GM19328 (cell line): Measurements from ENCODE around the gene MAIP1.

Experiments used
- ATAC-seq: cut with Tn5 transposase; IDR thresholded peaks from one replicate; pipeline ENCODE4 v1.9.1; 2021; ENCODE audit warnings: mild to moderate bottlenecking, moderate library complexity; ENCODE audit not compliant: unreplicated experiment

MAIP1 gene

GRCh38 chr2:199946836-199947235 lies 8.5 kb upstream of the MAIP1 start:
- no peak for ATAC-seq

- no peak for ATAC-seq
Measured at GRCh38 chr2:199950396-199950795, 5.0 kb upstream of the MAIP1 start.

GRCh38 chr2:199951023-199951422 lies 4.4 kb upstream of the MAIP1 start:
- ATAC-seq, result no peak

- ATAC-seq, result peak; percentile 45
Measured at GRCh38 chr2:199955007-199955338, 409 bp upstream of the MAIP1 start.

- ATAC-seq, result no peak
Measured at GRCh38 chr2:199956062-199956380, 639 bp downstream of the MAIP1 start.

GRCh38 chr2:199958014-199958413 lies 2.6 kb downstream of the MAIP1 start:
- ATAC-seq, result no peak

- ATAC-seq, result no peak
Measured at GRCh38 chr2:199962203-199962602, 6.8 kb downstream of the MAIP1 start.

GRCh38 chr2:199966405-199966804 lies 11.0 kb downstream of the MAIP1 start:
- ATAC-seq, result no peak

GRCh38 chr2:199966976-199967375 lies 11.6 kb downstream of the MAIP1 start:
- no peak for ATAC-seq

- ATAC-seq, result no peak
Measured at GRCh38 chr2:199968126-199968525, 12.7 kb downstream of the MAIP1 start.

- ATAC-seq, result no peak
Measured at GRCh38 chr2:199972088-199972626, 16.8 kb downstream of the MAIP1 start.

- ATAC-seq, result no peak
Measured at GRCh38 chr2:199973703-199974102, 18.3 kb downstream of the MAIP1 start.

GRCh38 chr2:199975273-199975895 lies 20.0 kb downstream of the MAIP1 start:
- no peak for ATAC-seq

- ATAC-seq, result no peak
Measured at GRCh38 chr2:199977984-199978415, 22.6 kb downstream of the MAIP1 start.

GRCh38 chr2:199979398-199979797 lies 24.0 kb downstream of the MAIP1 start:
- no peak for ATAC-seq

- ATAC-seq, result no peak
Measured at GRCh38 chr2:199979832-199980628, 24.6 kb downstream of the MAIP1 start.

- no peak for ATAC-seq
Measured at GRCh38 chr2:199982126-199982843, 26.9 kb downstream of the MAIP1 start.

GRCh38 chr2:199983534-199983933 lies 28.2 kb downstream of the MAIP1 start:
- no peak for ATAC-seq

GRCh38 chr2:199984159-199984558 lies 28.8 kb downstream of the MAIP1 start:
- ATAC-seq, result no peak

- no peak for ATAC-seq
Measured at GRCh38 chr2:199984755-199985154, 29.4 kb downstream of the MAIP1 start.

- peak; percentile 62 for ATAC-seq
Measured at GRCh38 chr2:199985625-199986207, 30.3 kb downstream of the MAIP1 start.
